SU-DHL-6 (cell line): ENCODE data around the gene PALM2AKAP2.
"Not testable (repeated sequence)": the region's sequence is repeated elsewhere in the genome, so short reads cannot be mapped to it uniquely, and the experiment has no call there.

Experiments
- H2AFZ ChIP-seq: fragments of 200-600 bp; sonication (generic); 2 replicates; pipeline ENCODE4 v1.6.1; 2014; ENCODE audit warnings: low read depth, mild to moderate bottlenecking, moderate library complexity, mixed read lengths, antibody characterized with exemption, low read length; ENCODE audit not compliant: severe bottlenecking
- H3F3A ChIP-seq: fragments of 200-600 bp; shearing (Covaris generic); 2 replicates; pipeline ENCODE4 v1.6.0; 2016; ENCODE audit warnings: antibody characterized with exemption, mild to moderate bottlenecking; ENCODE audit not compliant: insufficient read depth
- H3K27ac ChIP-seq: fragments of 200-600 bp; sonication (generic); 2 replicates; pipeline ENCODE4 v1.5.1; 2016; ENCODE audit warnings: low read depth, mild to moderate bottlenecking, low read length, moderate library complexity, mixed read lengths
- H3K27me3 ChIP-seq: fragments of 200-600 bp; sonication (generic), shearing (Covaris generic); 2 replicates; pipeline ENCODE4 v1.6.0; 2014; ENCODE audit warnings: mild to moderate bottlenecking, low read length
- H3K36me3 ChIP-seq: fragments of 200-600 bp; sonication (generic); 2 replicates; pipeline ENCODE4 v1.6.1; 2014; ENCODE audit warnings: mild to moderate bottlenecking, low read length, mixed read lengths
- H3K4me2 ChIP-seq: fragments of 300-600, 200-600 bp; shearing (Covaris generic), sonication (generic); 2 replicates; pipeline ENCODE4 v1.6.0; 2014; ENCODE audit warnings: low read length, low read depth, mild to moderate bottlenecking; ENCODE audit not compliant: poor library complexity, severe bottlenecking
- H3K4me3 ChIP-seq: fragments of 200-600 bp; sonication (generic); 2 replicates; pipeline ENCODE4 v1.5.1; 2014; ENCODE audit warnings: antibody characterized with exemption, low read length, mild to moderate bottlenecking, mixed read lengths; ENCODE audit not compliant: insufficient read depth, poor library complexity, severe bottlenecking
- H3K79me2 ChIP-seq: fragments of 200-600 bp; sonication (generic); 2 replicates; pipeline ENCODE4 v1.6.1; 2014; ENCODE audit warnings: mild to moderate bottlenecking, low read length, moderate library complexity; ENCODE audit not compliant: insufficient read depth
- H3K9ac ChIP-seq: fragments of 200-600 bp; sonication (generic); 2 replicates; pipeline ENCODE4 v1.7.0; 2014; ENCODE audit warnings: mild to moderate bottlenecking, low read length
- H3K9me2 ChIP-seq: fragments of 200-600 bp; sonication (generic); replicated peaks from 2 replicates; pipeline ENCODE4 v1.6.1; 2014; ENCODE audit warnings: low read length; ENCODE audit not compliant: insufficient read depth
- H3K9me3 ChIP-seq: fragments of 200-600 bp; sonication (generic); 2 replicates; pipeline ENCODE4 v1.6.1; 2014; ENCODE audit warnings: low read length, mixed read lengths; ENCODE audit not compliant: insufficient read depth
- H4K20me1 ChIP-seq: fragments of 200-600 bp; sonication (generic); 2 replicates; pipeline ENCODE4 v1.6.1; 2014; ENCODE audit warnings: low read depth, mild to moderate bottlenecking, antibody characterized with exemption, low read length, moderate library complexity, mixed read lengths
- CTCF ChIP-seq: fragments of 200-600 bp; sonication (generic); IDR thresholded peaks from one replicate; pipeline ENCODE4 v1.5.1; 2017; ENCODE audit warnings: antibody characterized with exemption, mild to moderate bottlenecking, low read length, moderate library complexity; ENCODE audit not compliant: insufficient read depth, poor library complexity, severe bottlenecking
- EZH2phosphoT487 ChIP-seq: fragments of 200-600 bp; sonication (generic), shearing (Covaris generic); conservative IDR thresholded peaks from 2 replicates; pipeline ENCODE4 v1.6.1; 2018; ENCODE audit warnings: mild to moderate bottlenecking, antibody characterized with exemption, low read length, moderate library complexity, mixed read lengths

The PALM2AKAP2 gene

GRCh38 chr9:109821711-109822110 lies 41.7 kb downstream of the PALM2AKAP2 start:
- no peaks in the 10 kb centered on the region for H3K9me3 ChIP-seq
- H3K9ac ChIP-seq: no peak overlapping the region
- no peaks in the 10 kb centered on the region for H3K36me3 ChIP-seq
- H3K4me3 ChIP-seq: no peak overlapping the region
- TF ChIP-seq EZH2phosphoT487 (no peak), CTCF (no peak)
- H3K27me3 ChIP-seq: no peaks in the 10 kb centered on the region
- H3K4me2 ChIP-seq: no peak overlapping the region
- H3K9me2 ChIP-seq: no peaks in the 10 kb centered on the region
- H3F3A ChIP-seq: no peaks in the 10 kb centered on the region
- no peak overlapping the region for H2AFZ ChIP-seq
- H4K20me1 ChIP-seq: no peaks in the 10 kb centered on the region
- H3K79me2 ChIP-seq: no peaks in the 10 kb centered on the region
- no peak overlapping the region for H3K27ac ChIP-seq

- H3K27me3 ChIP-seq: not testable (repeated sequence)
These were observed 45.4 kb downstream of the PALM2AKAP2 start for GRCh38 chr9:109825383-109825782.

GRCh38 chr9:109826559-109826958 lies 46.6 kb downstream of the PALM2AKAP2 start:
- no peaks in the 10 kb centered on the region for H3K9me2 ChIP-seq
- H3K9ac ChIP-seq: no peak overlapping the region
- H3K9me3 ChIP-seq: no peaks in the 10 kb centered on the region
- H3K4me2 ChIP-seq: no peak overlapping the region
- no peaks in the 10 kb centered on the region for H3F3A ChIP-seq
- no peaks in the 10 kb centered on the region for H3K79me2 ChIP-seq
- H3K36me3 ChIP-seq: no peaks in the 10 kb centered on the region
- no peak overlapping the region for H2AFZ ChIP-seq
- no peak for TF ChIP-seq EZH2phosphoT487
- TF ChIP-seq CTCF: no peak
- no peak overlapping the region for H3K27ac ChIP-seq
- no peak overlapping the region for H3K4me3 ChIP-seq
- H4K20me1 ChIP-seq: no peaks in the 10 kb centered on the region
- no peaks in the 10 kb centered on the region; the same call in 1 of the 2 replicates for H3K27me3 ChIP-seq

More at GRCh38 chr9:109825383-109825782, 45.4 kb downstream of the PALM2AKAP2 start:
- H3K9me3 ChIP-seq, H2AFZ ChIP-seq, H3K9me2 ChIP-seq, H3K9ac ChIP-seq, H3K4me3 ChIP-seq, H3K79me2 ChIP-seq, H3K36me3 ChIP-seq, H3K27ac ChIP-seq, H3F3A ChIP-seq, H4K20me1 ChIP-seq, H3K4me2 ChIP-seq: not testable (repeated sequence)

GRCh38 chr9:109828254-109828653 lies 48.3 kb downstream of the PALM2AKAP2 start:
- Histone ChIP-seq H3K9me2 (no peaks in the 10 kb centered on the region), H3K27me3 (no peaks in the 10 kb centered on the region; the same call in 1 of the 2 replicates), H3K9me3 (no peaks in the 10 kb centered on the region), H3K9ac (no peak overlapping the region), H3K79me2 (no peaks in the 10 kb centered on the region), H3F3A (no peaks in the 10 kb centered on the region), H3K4me2 (no peak overlapping the region), H3K27ac (no peak overlapping the region), H3K4me3 (no peak overlapping the region), H4K20me1 (no peaks in the 10 kb centered on the region), H2AFZ (no peak overlapping the region), H3K36me3 (no peaks in the 10 kb centered on the region)
- TF ChIP-seq CTCF: no peak
- no peak for TF ChIP-seq EZH2phosphoT487
